ENCODE results near the gene RAB28.
"Not testable (repeated sequence)": the region's sequence is repeated elsewhere in the genome, so short reads cannot be mapped to it uniquely, and the experiment has no call there.

RAB28 gene

GRCh38 chr4:13406156-13406555, 78.0 kb downstream of the RAB28 start:
- H3K9ac ChIP-seq (ENCODE audit: low read depth, low read length, poor library complexity); H4K8ac ChIP-seq (ENCODE audit: low read depth, low read length); H3K27ac ChIP-seq (replicated peaks; ENCODE audit: low read length); H3K36me3 ChIP-seq (replicated peaks in 1 of 2; ENCODE audit: control insufficient read depth in 2 of 2, insufficient read depth in 2 of 2, low read length in 2 of 2); H3K9me3 ChIP-seq (replicated peaks in 1 of 2; ENCODE audit: control insufficient read depth in 2 of 2, insufficient read depth in 1 of 2, low read depth in 1 of 2, low read length in 2 of 2); H3K4me3 ChIP-seq (ENCODE audit: low read length in 2 of 2); H3K4me2 ChIP-seq (ENCODE audit: insufficient read depth, low read length, poor library complexity, severe bottlenecking); H2AK5ac ChIP-seq (ENCODE audit: low read depth, low read length); H3K4ac ChIP-seq (ENCODE audit: low read length); H2BK5ac ChIP-seq (ENCODE audit: low read length); H3K27me3 ChIP-seq (ENCODE audit: control insufficient read depth in 3 of 3, insufficient read depth in 3 of 3, low read depth in 1 of 3, low read length in 3 of 3); H3K4me1 ChIP-seq (ENCODE audit: control insufficient read depth in 2 of 2, insufficient read depth in 1 of 2, low read depth in 1 of 2, low read length in 2 of 2); H2AFZ ChIP-seq (ENCODE audit: low read length); DNase-seq (ENCODE audit: low spot score); H3K14ac ChIP-seq (ENCODE audit: low read length); H4K91ac ChIP-seq (ENCODE audit: low read depth, low read length, poor library complexity); H2BK120ac ChIP-seq (ENCODE audit: low read depth, low read length); H3K18ac ChIP-seq (ENCODE audit: low read length); H2BK15ac ChIP-seq (ENCODE audit: low read length); H3K79me1 ChIP-seq (ENCODE audit: low read depth, low read length); H3K23ac ChIP-seq (ENCODE audit: low read depth, low read length, poor library complexity); H2BK12ac ChIP-seq (ENCODE audit: low read length): not testable (repeated sequence)
- no CpG with 5 or more reads among the region's 3 CpGs for WGBS, 2 donors (ENCODE audit: extremely low coverage in 2 of 2, insufficient read length in 2 of 2, insufficient replicate concordance in 1 of 2)

- H3K9me3 ChIP-seq (replicated peaks in 1 of 2; ENCODE audit: control insufficient read depth in 2 of 2, insufficient read depth in 1 of 2, low read depth in 1 of 2, low read length in 2 of 2): no peaks in the 10 kb centered on the region
- WGBS, 2 donors (ENCODE audit: extremely low coverage in 2 of 2, insufficient read length in 2 of 2, insufficient replicate concordance in 1 of 2): no CpG with 5 or more reads among the region's 2 CpGs
- H3K79me1 ChIP-seq (ENCODE audit: low read depth, low read length): no peaks in the 10 kb centered on the region
- no peaks in the 10 kb centered on the region for H3K27me3 ChIP-seq (ENCODE audit: control insufficient read depth in 3 of 3, insufficient read depth in 3 of 3, low read depth in 1 of 3, low read length in 3 of 3)
- H3K27ac ChIP-seq (replicated peaks; ENCODE audit: low read length): no peak overlapping the region
- H3K18ac ChIP-seq (ENCODE audit: low read length): no peak overlapping the region
- H3K4me1 ChIP-seq (ENCODE audit: control insufficient read depth in 2 of 2, insufficient read depth in 1 of 2, low read depth in 1 of 2, low read length in 2 of 2): no peaks in the 10 kb centered on the region
- no peak overlapping the region for H2AFZ ChIP-seq (ENCODE audit: low read length)
- H2BK15ac ChIP-seq (ENCODE audit: low read length): no peak overlapping the region
- H2BK120ac ChIP-seq (ENCODE audit: low read depth, low read length): no peak overlapping the region
- H3K4ac ChIP-seq (ENCODE audit: low read length): no peak overlapping the region
- no peak overlapping the region for H2AK5ac ChIP-seq (ENCODE audit: low read depth, low read length)
- H3K36me3 ChIP-seq (replicated peaks in 1 of 2; ENCODE audit: control insufficient read depth in 2 of 2, insufficient read depth in 2 of 2, low read length in 2 of 2): peaks cover 0 to 3% of the 10 kb centered on the region in 2 donors
- H3K9ac ChIP-seq (ENCODE audit: low read depth, low read length, poor library complexity): no peak overlapping the region
- no peak overlapping the region for H3K14ac ChIP-seq (ENCODE audit: low read length)
- DNase-seq (ENCODE audit: low spot score): no peak
- no peak overlapping the region for H4K91ac ChIP-seq (ENCODE audit: low read depth, low read length, poor library complexity)
- no peak overlapping the region for H3K4me2 ChIP-seq (ENCODE audit: insufficient read depth, low read length, poor library complexity, severe bottlenecking)
- no peak overlapping the region for H2BK5ac ChIP-seq (ENCODE audit: low read length)
- no peak overlapping the region for H3K23ac ChIP-seq (ENCODE audit: low read depth, low read length, poor library complexity)
- H2BK12ac ChIP-seq (ENCODE audit: low read length): no peak overlapping the region
- no peak overlapping the region for H3K4me3 ChIP-seq (ENCODE audit: low read length in 2 of 2)
- no peak overlapping the region for H4K8ac ChIP-seq (ENCODE audit: low read depth, low read length)
These were observed 80.3 kb downstream of the RAB28 start for GRCh38 chr4:13403833-13404232.

- H2BK5ac ChIP-seq (ENCODE audit: low read length): no peak overlapping the region
- H4K91ac ChIP-seq (ENCODE audit: low read depth, low read length, poor library complexity): no peak overlapping the region
- H3K4me2 ChIP-seq (ENCODE audit: insufficient read depth, low read length, poor library complexity, severe bottlenecking): no peak overlapping the region
- no peak overlapping the region for H3K9ac ChIP-seq (ENCODE audit: low read depth, low read length, poor library complexity)
- no peak for DNase-seq (ENCODE audit: low spot score)
- H3K14ac ChIP-seq (ENCODE audit: low read length): no peak overlapping the region
- no peak overlapping the region for H3K23ac ChIP-seq (ENCODE audit: low read depth, low read length, poor library complexity)
- no peak overlapping the region for H3K18ac ChIP-seq (ENCODE audit: low read length)
- H3K79me1 ChIP-seq (ENCODE audit: low read depth, low read length): no peaks in the 10 kb centered on the region
- H3K4ac ChIP-seq (ENCODE audit: low read length): no peak overlapping the region
- no peaks in the 10 kb centered on the region for H3K27me3 ChIP-seq (ENCODE audit: control insufficient read depth in 3 of 3, insufficient read depth in 3 of 3, low read depth in 1 of 3, low read length in 3 of 3)
- no CpG with 5 or more reads among the region's 4 CpGs for WGBS, 2 donors (ENCODE audit: extremely low coverage in 2 of 2, insufficient read length in 2 of 2, insufficient replicate concordance in 1 of 2)
- peaks cover 0 to 3% of the 10 kb centered on the region in 2 donors for H3K36me3 ChIP-seq (replicated peaks in 1 of 2; ENCODE audit: control insufficient read depth in 2 of 2, insufficient read depth in 2 of 2, low read length in 2 of 2)
- no peak overlapping the region for H2BK15ac ChIP-seq (ENCODE audit: low read length)
- H3K27ac ChIP-seq (replicated peaks; ENCODE audit: low read length): no peak overlapping the region
- H2BK120ac ChIP-seq (ENCODE audit: low read depth, low read length): no peak overlapping the region
- no peaks in the 10 kb centered on the region for H3K9me3 ChIP-seq (replicated peaks in 1 of 2; ENCODE audit: control insufficient read depth in 2 of 2, insufficient read depth in 1 of 2, low read depth in 1 of 2, low read length in 2 of 2)
- no peaks in the 10 kb centered on the region for H3K4me1 ChIP-seq (ENCODE audit: control insufficient read depth in 2 of 2, insufficient read depth in 1 of 2, low read depth in 1 of 2, low read length in 2 of 2)
- H3K4me3 ChIP-seq (ENCODE audit: low read length in 2 of 2): no peak overlapping the region
- H2AK5ac ChIP-seq (ENCODE audit: low read depth, low read length): no peak overlapping the region
- no peak overlapping the region for H4K8ac ChIP-seq (ENCODE audit: low read depth, low read length)
- H2AFZ ChIP-seq (ENCODE audit: low read length): no peak overlapping the region
- H2BK12ac ChIP-seq (ENCODE audit: low read length): no peak overlapping the region
These were observed 80.8 kb downstream of the RAB28 start for GRCh38 chr4:13403326-13403725.

GRCh38 chr4:13399257-13399656, 84.9 kb downstream of the RAB28 start:
- Histone ChIP-seq H3K14ac (ENCODE audit: low read length) (no peak overlapping the region), H3K4me1 (ENCODE audit: control insufficient read depth in 2 of 2, insufficient read depth in 1 of 2, low read depth in 1 of 2, low read length in 2 of 2) (no peaks in the 10 kb centered on the region), H3K27me3 (ENCODE audit: control insufficient read depth in 3 of 3, insufficient read depth in 3 of 3, low read depth in 1 of 3, low read length in 3 of 3) (no peaks in the 10 kb centered on the region), H3K9ac (ENCODE audit: low read depth, low read length, poor library complexity) (no peak overlapping the region), H3K79me1 (ENCODE audit: low read depth, low read length) (no peaks in the 10 kb centered on the region), H3K4ac (ENCODE audit: low read length) (no peak overlapping the region), H2BK15ac (ENCODE audit: low read length) (no peak overlapping the region), H3K9me3 (replicated peaks in 1 of 2; ENCODE audit: control insufficient read depth in 2 of 2, insufficient read depth in 1 of 2, low read depth in 1 of 2, low read length in 2 of 2) (no peaks in the 10 kb centered on the region), H3K4me3 (ENCODE audit: low read length in 2 of 2) (no peak overlapping the region), H2AFZ (ENCODE audit: low read length) (no peak overlapping the region), H4K91ac (ENCODE audit: low read depth, low read length, poor library complexity) (no peak overlapping the region), H3K23ac (ENCODE audit: low read depth, low read length, poor library complexity) (no peak overlapping the region), H3K18ac (ENCODE audit: low read length) (no peak overlapping the region), H2BK12ac (ENCODE audit: low read length) (no peak overlapping the region), H2BK5ac (ENCODE audit: low read length) (no peak overlapping the region), H3K27ac (replicated peaks; ENCODE audit: low read length) (no peak overlapping the region), H3K4me2 (ENCODE audit: insufficient read depth, low read length, poor library complexity, severe bottlenecking) (no peak overlapping the region), H2AK5ac (ENCODE audit: low read depth, low read length) (no peak overlapping the region), H4K8ac (ENCODE audit: low read depth, low read length) (no peak overlapping the region), H2BK120ac (ENCODE audit: low read depth, low read length) (no peak overlapping the region), H3K36me3 (replicated peaks in 1 of 2; ENCODE audit: control insufficient read depth in 2 of 2, insufficient read depth in 2 of 2, low read length in 2 of 2) (peaks cover 0 to 3% of the 10 kb centered on the region in 2 donors)
- DNase-seq (ENCODE audit: low spot score): no peak

Measured in neuronal stem cell (in vitro differentiated cells).